Measurements from ENCODE around the gene HBG2.
"Not testable (repeated sequence)": the region's sequence is repeated elsewhere in the genome, so short reads cannot be mapped to it uniquely, and the experiment has no call there.

Gene HBG2

GRCh38 chr11:5258543-5259262 is 4.1 kb upstream of the HBG2 start:
- peaks cover 0 to 2% of the 10 kb centered on the region in 2 donors for H3K9me3 ChIP-seq (ENCODE audit: control insufficient read depth in 1 of 2, low read length in 2 of 2)
- no peaks in the 10 kb centered on the region for H3K4me1 ChIP-seq (ENCODE audit: control insufficient read depth in 1 of 2, insufficient read depth in 2 of 2, low read length in 2 of 2)
- H3K27ac ChIP-seq (ENCODE audit: low read length): no peak overlapping the region
- no peaks in the 10 kb centered on the region for H3K27me3 ChIP-seq (ENCODE audit: low read depth, low read length)
- H3K36me3 ChIP-seq (ENCODE audit: control insufficient read depth in 1 of 2, insufficient read depth in 2 of 2, low read length in 2 of 2): no peaks in the 10 kb centered on the region
- no peak overlapping the region for H3K4me3 ChIP-seq (ENCODE audit: low read depth in 1 of 2, low read length in 2 of 2)

DNA sequence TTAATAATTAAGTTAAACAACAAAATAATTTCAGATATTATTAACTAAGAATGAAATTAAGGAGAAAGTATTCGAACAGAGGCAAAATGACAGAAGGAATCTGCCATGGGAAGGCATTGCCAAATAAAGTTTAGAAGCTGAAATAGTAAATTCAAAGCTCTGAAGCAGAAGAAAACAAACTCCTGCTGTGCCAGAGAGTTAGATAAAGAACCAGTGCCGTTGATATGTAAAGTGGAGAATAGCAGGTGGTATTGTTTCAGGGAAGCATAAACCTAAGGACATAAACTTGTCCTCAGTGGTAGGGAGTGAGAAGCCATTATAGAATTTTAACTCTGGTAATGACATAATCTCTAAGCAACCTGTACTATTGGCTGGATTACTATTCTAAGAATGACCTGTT is 2.7 kb upstream of the HBG2 start:
- H3K9me3 ChIP-seq (ENCODE audit: control insufficient read depth in 1 of 2, low read length in 2 of 2): peaks cover 0 to 2% of the 10 kb centered on the region in 2 donors
- H3K36me3 ChIP-seq (ENCODE audit: control insufficient read depth in 1 of 2, insufficient read depth in 2 of 2, low read length in 2 of 2): no peaks in the 10 kb centered on the region
- no peak overlapping the region for H3K4me3 ChIP-seq (ENCODE audit: low read depth in 1 of 2, low read length in 2 of 2)
- H3K4me1 ChIP-seq (ENCODE audit: control insufficient read depth in 1 of 2, insufficient read depth in 2 of 2, low read length in 2 of 2): no peaks in the 10 kb centered on the region
- no peak overlapping the region for H3K27ac ChIP-seq (ENCODE audit: low read length)
- no peaks in the 10 kb centered on the region for H3K27me3 ChIP-seq (ENCODE audit: low read depth, low read length)

- not testable (repeated sequence) for H3K27ac ChIP-seq (ENCODE audit: low read length); H3K4me3 ChIP-seq (ENCODE audit: low read depth in 1 of 2, low read length in 2 of 2); H3K9me3 ChIP-seq (ENCODE audit: control insufficient read depth in 1 of 2, low read length in 2 of 2); H3K4me1 ChIP-seq (ENCODE audit: control insufficient read depth in 1 of 2, insufficient read depth in 2 of 2, low read length in 2 of 2); H3K27me3 ChIP-seq (ENCODE audit: low read depth, low read length); H3K36me3 ChIP-seq (ENCODE audit: control insufficient read depth in 1 of 2, insufficient read depth in 2 of 2, low read length in 2 of 2)
Measured at GRCh38 chr11:5254023-5254422, 558 bp downstream of the HBG2 start.

GRCh38 chr11:5253440-5253839 is 1.1 kb downstream of the HBG2 start:
- not testable (repeated sequence) for H3K27ac ChIP-seq (ENCODE audit: low read length); H3K36me3 ChIP-seq (ENCODE audit: control insufficient read depth in 1 of 2, insufficient read depth in 2 of 2, low read length in 2 of 2); H3K9me3 ChIP-seq (ENCODE audit: control insufficient read depth in 1 of 2, low read length in 2 of 2); H3K4me3 ChIP-seq (ENCODE audit: low read depth in 1 of 2, low read length in 2 of 2); H3K4me1 ChIP-seq (ENCODE audit: control insufficient read depth in 1 of 2, insufficient read depth in 2 of 2, low read length in 2 of 2); H3K27me3 ChIP-seq (ENCODE audit: low read depth, low read length)

DNA sequence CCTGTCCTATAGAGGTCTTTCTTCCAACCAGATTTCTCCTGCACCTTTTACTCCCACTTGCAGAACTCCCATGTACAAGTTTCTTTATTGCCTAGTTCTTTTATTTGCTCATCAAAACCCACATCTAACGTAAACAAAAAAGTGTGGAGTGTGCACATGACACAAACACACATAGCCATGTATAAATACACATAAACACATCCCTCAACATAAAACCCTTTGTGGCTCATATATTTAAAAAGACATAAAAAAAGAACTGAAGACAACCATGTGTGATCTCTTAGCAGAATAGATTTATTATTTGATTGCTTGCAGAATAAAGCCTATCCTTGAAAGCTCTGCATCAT is 1.7 kb downstream of the HBG2 start:
- Histone ChIP-seq H3K4me1 (ENCODE audit: control insufficient read depth in 1 of 2, insufficient read depth in 2 of 2, low read length in 2 of 2) (no peaks in the 10 kb centered on the region), H3K9me3 (ENCODE audit: control insufficient read depth in 1 of 2, low read length in 2 of 2) (no peaks in the 10 kb centered on the region), H3K4me3 (ENCODE audit: low read depth in 1 of 2, low read length in 2 of 2) (no peak overlapping the region), H3K27me3 (ENCODE audit: low read depth, low read length) (no peaks in the 10 kb centered on the region), H3K36me3 (ENCODE audit: control insufficient read depth in 1 of 2, insufficient read depth in 2 of 2, low read length in 2 of 2) (no peaks in the 10 kb centered on the region), H3K27ac (ENCODE audit: low read length) (no peak overlapping the region)

GRCh38 chr11:5252192-5252918 is 2.2 kb downstream of the HBG2 start:
- no peaks in the 10 kb centered on the region for H3K4me1 ChIP-seq (ENCODE audit: control insufficient read depth in 1 of 2, insufficient read depth in 2 of 2, low read length in 2 of 2)
- no peaks in the 10 kb centered on the region for H3K27me3 ChIP-seq (ENCODE audit: low read depth, low read length)
- H3K4me3 ChIP-seq (ENCODE audit: low read depth in 1 of 2, low read length in 2 of 2): no peak overlapping the region
- no peaks in the 10 kb centered on the region for H3K9me3 ChIP-seq (ENCODE audit: control insufficient read depth in 1 of 2, low read length in 2 of 2)
- H3K36me3 ChIP-seq (ENCODE audit: control insufficient read depth in 1 of 2, insufficient read depth in 2 of 2, low read length in 2 of 2): no peaks in the 10 kb centered on the region
- no peak overlapping the region for H3K27ac ChIP-seq (ENCODE audit: low read length)

GRCh38 chr11:5251746-5252145 is 2.8 kb downstream of the HBG2 start:
- no peaks in the 10 kb centered on the region for H3K27me3 ChIP-seq (ENCODE audit: low read depth, low read length)
- no peak overlapping the region for H3K27ac ChIP-seq (ENCODE audit: low read length)
- H3K4me3 ChIP-seq (ENCODE audit: low read depth in 1 of 2, low read length in 2 of 2): no peak overlapping the region
- H3K36me3 ChIP-seq (ENCODE audit: control insufficient read depth in 1 of 2, insufficient read depth in 2 of 2, low read length in 2 of 2): no peaks in the 10 kb centered on the region
- H3K9me3 ChIP-seq (ENCODE audit: control insufficient read depth in 1 of 2, low read length in 2 of 2): no peaks in the 10 kb centered on the region
- H3K4me1 ChIP-seq (ENCODE audit: control insufficient read depth in 1 of 2, insufficient read depth in 2 of 2, low read length in 2 of 2): no peaks in the 10 kb centered on the region

DNA sequence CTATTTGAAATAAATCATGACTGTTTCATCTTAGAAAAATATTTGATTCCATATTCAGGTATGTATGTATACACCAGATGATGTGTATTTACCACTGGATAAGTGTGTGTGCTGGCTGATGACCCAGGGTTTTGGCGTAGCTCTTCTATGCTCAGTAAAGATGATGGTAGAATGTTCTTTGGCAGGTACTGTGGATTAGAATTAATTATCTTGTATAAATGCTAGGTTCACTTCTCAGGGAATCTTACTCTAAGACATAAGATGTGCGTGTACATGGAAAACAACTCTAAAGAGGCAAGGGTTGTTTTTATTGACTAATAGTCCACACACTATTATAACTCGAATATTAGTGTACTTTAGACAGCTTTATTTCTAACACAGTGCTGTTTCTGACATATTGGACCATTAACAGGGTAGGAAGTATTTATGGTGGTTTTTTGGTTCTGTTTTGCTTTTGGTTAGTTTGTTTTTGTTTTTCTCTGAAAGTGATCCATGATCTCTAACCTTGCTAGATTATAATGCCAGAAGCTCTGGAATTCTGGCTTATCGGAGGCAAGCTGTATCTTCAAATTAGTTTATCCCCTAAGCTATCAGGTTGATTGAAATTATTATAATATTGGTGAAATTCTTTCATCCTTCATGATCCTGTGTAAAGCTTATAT is 3.9 kb downstream of the HBG2 start:
- no peaks in the 10 kb centered on the region for H3K27me3 ChIP-seq (ENCODE audit: low read depth, low read length)
- no peaks in the 10 kb centered on the region for H3K4me1 ChIP-seq (ENCODE audit: control insufficient read depth in 1 of 2, insufficient read depth in 2 of 2, low read length in 2 of 2)
- no peaks in the 10 kb centered on the region for H3K9me3 ChIP-seq (ENCODE audit: control insufficient read depth in 1 of 2, low read length in 2 of 2)
- no peak overlapping the region for H3K4me3 ChIP-seq (ENCODE audit: low read depth in 1 of 2, low read length in 2 of 2)
- no peak overlapping the region for H3K27ac ChIP-seq (ENCODE audit: low read length)
- H3K36me3 ChIP-seq (ENCODE audit: control insufficient read depth in 1 of 2, insufficient read depth in 2 of 2, low read length in 2 of 2): no peaks in the 10 kb centered on the region

GRCh38 chr11:5249807-5250396 is 4.7 kb downstream of the HBG2 start, which contains the start of gene HBG1:
Gene HBG1, minus strand, starts transcription at chr11:5249857. Its CDS starts 53 bp downstream, at chr11:5249804.
- H3K27me3 ChIP-seq (ENCODE audit: low read depth, low read length); H3K4me1 ChIP-seq (ENCODE audit: control insufficient read depth in 1 of 2, insufficient read depth in 2 of 2, low read length in 2 of 2); H3K27ac ChIP-seq (ENCODE audit: low read length); H3K4me3 ChIP-seq (ENCODE audit: low read depth in 1 of 2, low read length in 2 of 2); H3K36me3 ChIP-seq (ENCODE audit: control insufficient read depth in 1 of 2, insufficient read depth in 2 of 2, low read length in 2 of 2); H3K9me3 ChIP-seq (ENCODE audit: control insufficient read depth in 1 of 2, low read length in 2 of 2): not testable (repeated sequence)

DNA sequence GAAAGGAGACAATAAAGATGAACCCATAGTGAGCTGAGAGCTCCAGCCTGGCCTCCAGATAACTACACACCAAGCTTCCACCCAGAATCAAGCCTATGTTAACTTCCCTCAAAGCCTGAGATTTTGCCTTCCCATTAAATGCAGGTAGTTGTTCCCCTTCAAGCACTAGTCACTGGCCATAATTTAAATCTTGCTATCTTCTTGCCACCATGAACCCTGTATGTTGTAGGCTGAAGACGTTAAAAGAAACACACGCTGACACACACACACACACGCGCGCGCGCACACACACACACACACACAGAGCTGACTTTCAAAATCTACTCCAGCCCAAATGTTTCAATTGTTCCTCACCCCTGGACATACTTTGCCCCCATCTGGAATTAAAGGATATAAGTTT is 6.1 kb downstream of the HBG2 start:
- H3K9me3 ChIP-seq (ENCODE audit: control insufficient read depth in 1 of 2, low read length in 2 of 2); H3K27me3 ChIP-seq (ENCODE audit: low read depth, low read length); H3K36me3 ChIP-seq (ENCODE audit: control insufficient read depth in 1 of 2, insufficient read depth in 2 of 2, low read length in 2 of 2); H3K4me3 ChIP-seq (ENCODE audit: low read depth in 1 of 2, low read length in 2 of 2); H3K4me1 ChIP-seq (ENCODE audit: control insufficient read depth in 1 of 2, insufficient read depth in 2 of 2, low read length in 2 of 2); H3K27ac ChIP-seq (ENCODE audit: low read length): not testable (repeated sequence)

GRCh38 chr11:5247472-5248192 is 6.9 kb downstream of the HBG2 start:
- Histone ChIP-seq H3K36me3 (ENCODE audit: control insufficient read depth in 1 of 2, insufficient read depth in 2 of 2, low read length in 2 of 2) (no peaks in the 10 kb centered on the region), H3K27me3 (ENCODE audit: low read depth, low read length) (no peaks in the 10 kb centered on the region), H3K9me3 (ENCODE audit: control insufficient read depth in 1 of 2, low read length in 2 of 2) (no peaks in the 10 kb centered on the region), H3K4me3 (ENCODE audit: low read depth in 1 of 2, low read length in 2 of 2) (no peak overlapping the region), H3K4me1 (ENCODE audit: control insufficient read depth in 1 of 2, insufficient read depth in 2 of 2, low read length in 2 of 2) (no peaks in the 10 kb centered on the region), H3K27ac (ENCODE audit: low read length) (no peak overlapping the region)

Data from muscle layer of duodenum (tissue), 2 donors.